Naive thymus-derived CD4-positive, alpha-beta T cell (primary cell): Measurements from ENCODE around the gene CA5A. TPM values are rescaled to one million over a fixed set of nuclear protein-coding genes. Genes with fewer than 3 reads are reported as not detected.

ENCODE experiments used
- ATAC-seq: fragments of 150-1000 bp; cut with Tn5 transposase; 2 replicates; pipeline ENCODE4 v1.10.0; 2021; ENCODE audit warnings: mild to moderate bottlenecking, moderate library complexity
- CTCF ChIA-PET: fragments of 350-600 bp; sonication (Branson Sonifier 250); formaldehyde crosslinking; loops from one replicate; lab custom pipeline; 2021; ENCODE audit warnings: antibody characterized with exemption; lab: Charles Lee
- POLR2A ChIA-PET: fragments of 350-600 bp; sonication (Branson Sonifier 250); formaldehyde crosslinking; loops from one replicate; lab custom pipeline; 2021; ENCODE audit warnings: antibody characterized with exemption, inconsistent platforms; lab: Charles Lee
- DNase-seq, 9 donors: peaks; one replicate each; pipeline versions ENCODE4 v3.0.0 to v3.0.0-alpha.2; 2020 to 2022; ENCODE audit warnings: mixed read lengths in 1 of 9
- H3K27ac ChIP-seq: one replicate; pipeline ENCODE4 v1.7.0; 2013; ENCODE audit warnings: mild to moderate bottlenecking, low read depth, low read length, moderate library complexity
- H3K27me3 ChIP-seq, 2 donors: one replicate each; pipeline ENCODE4 v1.7.0; 2013; ENCODE audit warnings: low read length in 2 of 2, mild to moderate bottlenecking in 2 of 2, moderate library complexity in 2 of 2; ENCODE audit not compliant: control insufficient read depth in 2 of 2, insufficient read depth in 2 of 2
- H3K36me3 ChIP-seq, 3 experiments: 1 replicate in 2 of 3; 2 replicates in 1 of 3; pipeline ENCODE4 v1.7.0; 2013; ENCODE audit warnings: low read length in 3 of 3, mild to moderate bottlenecking in 3 of 3, moderate library complexity in 1 of 3; ENCODE audit not compliant: insufficient read depth in 3 of 3, control insufficient read depth in 2 of 3
- H3K4me1 ChIP-seq, 2 donors: one replicate each; pipeline ENCODE4 v1.7.0; 2013; ENCODE audit warnings: low read length in 2 of 2, mild to moderate bottlenecking in 2 of 2, moderate library complexity in 1 of 2; ENCODE audit not compliant: control insufficient read depth in 2 of 2, insufficient read depth in 2 of 2
- H3K4me3 ChIP-seq: 2 replicates; pipeline ENCODE4 v1.7.0; 2013; ENCODE audit warnings: mild to moderate bottlenecking, low read length
- H3K9me3 ChIP-seq, 3 experiments: 1 replicate in 2 of 3; 2 replicates in 1 of 3; pipeline ENCODE4 v1.7.0; 2013; ENCODE audit warnings: low read length in 3 of 3; ENCODE audit not compliant: control insufficient read depth in 2 of 3
- H3K27ac Mint-ChIP-seq, 9 donors: one replicate each; pipeline ENCODE4 v1.8.0; 2020 to 2022; ENCODE audit warnings: mixed read lengths in 9 of 9, mild to moderate bottlenecking in 8 of 9, moderate library complexity in 5 of 9, inconsistent platforms in 2 of 9
- H3K27me3 Mint-ChIP-seq, 5 donors: one replicate each; pipeline ENCODE4 v1.8.0; 2021 to 2022; ENCODE audit warnings: mixed read lengths in 5 of 5, mild to moderate bottlenecking in 1 of 5
- H3K36me3 Mint-ChIP-seq, 5 donors: one replicate each; pipeline ENCODE4 v1.8.0; 2020 to 2022; ENCODE audit warnings: mixed read lengths in 5 of 5, mild to moderate bottlenecking in 3 of 5, inconsistent platforms in 1 of 5
- H3K4me1 Mint-ChIP-seq, 7 donors: one replicate each; pipeline ENCODE4 v1.8.0; 2020 to 2022; ENCODE audit warnings: mixed read lengths in 7 of 7, mild to moderate bottlenecking in 3 of 7, inconsistent platforms in 1 of 7
- H3K4me3 Mint-ChIP-seq, 10 donors: one replicate each; pipeline ENCODE4 v1.8.0; 2020 to 2022; ENCODE audit warnings: mild to moderate bottlenecking in 10 of 10, mixed read lengths in 10 of 10, moderate library complexity in 6 of 10, inconsistent platforms in 2 of 10
- H3K9me3 Mint-ChIP-seq, 11 donors: one replicate each; pipeline ENCODE4 v1.8.0; 2020 to 2022; ENCODE audit warnings: mixed read lengths in 11 of 11, mild to moderate bottlenecking in 4 of 11, inconsistent platforms in 1 of 11, moderate library complexity in 1 of 11
- intact Hi-C, 2 donors: fragments of 100-400 bp; cut with micrococcal nuclease; formaldehyde crosslinking; loops; one replicate each; pipeline ENCODE4 v1.15.1; 2023
- polyA plus RNA-seq, 2 donors: library from polyadenylated mRNA; unstranded; fragments of 300-500 nt; fragmentation: Illumina TruSeq; gene quantifications; one replicate each; pipeline ENCODE4 v1.2.3, GENCODE V29; 2021
- total RNA-seq, 6 experiments: library from RNA in 5 of 6; stranded (reverse) in 5 of 6; gene quantifications; 1 replicate in 5 of 6; 2 replicates in 1 of 6; pipeline ENCODE4 v1.2.3 and lab custom pipeline; 2021 to 2026

The CA5A gene
- total and polyA plus RNA-seq, 7 experiments from 2014 or later, result not detected

DNA sequence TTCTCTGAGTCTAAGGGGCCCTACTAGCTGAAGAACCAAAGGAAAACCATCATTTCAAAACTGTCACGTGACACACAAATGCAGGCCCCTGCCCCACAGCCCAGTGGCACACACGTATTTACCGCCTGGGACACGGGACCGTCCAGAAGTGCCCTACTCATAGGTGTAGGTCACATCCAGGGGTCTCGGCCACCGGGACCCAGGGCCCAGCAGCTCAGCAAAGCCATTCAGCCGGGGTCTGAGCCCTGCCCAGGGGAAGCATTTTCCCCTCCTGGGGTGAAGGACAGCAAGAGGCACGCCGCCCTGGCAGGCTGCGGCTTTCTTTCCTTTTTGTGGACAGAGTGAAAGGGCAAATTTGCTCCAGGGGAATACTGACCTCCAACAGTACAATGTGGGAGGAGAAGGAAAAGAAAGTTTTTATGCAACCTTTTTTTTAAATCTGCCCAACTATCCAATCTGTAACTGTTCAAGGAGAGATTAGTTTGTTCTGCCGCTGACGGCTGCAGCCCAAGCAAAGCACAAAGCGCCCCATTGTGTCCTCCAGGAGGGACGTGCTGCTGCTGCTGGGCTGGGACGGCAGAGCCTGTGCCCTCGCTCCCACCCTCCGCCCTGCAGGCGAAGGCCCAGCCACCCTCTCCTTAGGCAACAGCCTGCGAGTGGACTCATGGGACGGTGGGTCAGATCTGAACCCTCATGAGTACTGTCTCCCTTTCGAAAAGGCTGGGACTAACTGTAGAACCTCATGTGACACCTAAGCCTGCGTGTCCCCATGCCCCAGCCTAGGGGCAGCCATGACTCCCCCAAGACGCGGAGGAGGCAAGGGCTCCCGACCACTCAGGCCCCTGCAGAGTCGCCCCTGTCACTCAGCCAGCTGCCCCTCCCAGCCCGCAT, 88.3 kb downstream of the CA5A start:
- H3K4me1 ChIP-seq, result peaks cover under 1 to 5% of the 10 kb centered on the region in 2 donors
- intact Hi-C loops, result no loop called here
- ATAC-seq (no peak), DNase-seq (no peak)
- H3K9me3 ChIP-seq, result no peaks in the 10 kb centered on the region
- POLR2A ChIA-PET, result interaction anchor here (1.7 kb wide), 1 partner anchor 20 kb away, joined by 6 read pairs; no protein-coding TSS in a partner anchor
- CTCF ChIA-PET, result interaction anchor here (0.6 to 6.2 kb wide), 6 partner anchors 18 to 213 kb away, joined by 3 to 79 read pairs (median 19); partner anchors contain the start of gene SLC7A5
- H3K27ac ChIP-seq, result no peak overlapping the region
- peaks cover 0 to 23% (median 5%) of the 10 kb centered on the region in 3 experiments for H3K36me3 ChIP-seq
- H3K27ac Mint-ChIP-seq, result peak overlapping the region in 2 of 9 donors; percentile 17 to 18
- H3K9me3 Mint-ChIP-seq, result no peaks in the 10 kb centered on the region
- peaks cover under 1 to 28% (median 6%) of the 10 kb centered on the region in 7 donors for H3K4me1 Mint-ChIP-seq
- no peaks in the 10 kb centered on the region for H3K27me3 ChIP-seq
- no peaks in the 10 kb centered on the region for H3K27me3 Mint-ChIP-seq
- no peak overlapping the region for H3K4me3 ChIP-seq
- H3K4me3 Mint-ChIP-seq, result no peak overlapping the region
- H3K36me3 Mint-ChIP-seq, result peaks cover 0 to 10% (median 0%) of the 10 kb centered on the region in 5 donors

DNA sequence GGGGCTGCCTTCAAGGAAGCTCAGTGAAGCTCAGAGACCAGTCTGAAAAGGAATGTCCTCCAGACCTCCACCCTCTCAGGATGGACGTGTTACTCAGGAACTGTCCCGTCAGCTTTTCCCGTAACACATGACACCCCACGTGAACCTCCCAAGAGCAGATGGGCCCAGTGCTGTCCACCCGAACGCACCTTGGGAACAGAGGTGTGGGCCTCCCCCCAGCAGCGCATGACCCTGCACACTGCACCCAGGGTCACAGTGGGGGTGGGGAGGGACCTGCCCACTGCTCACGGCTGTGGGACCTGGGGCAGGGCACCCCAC, 88.9 kb downstream of the CA5A start:
- DNase-seq (no peak), ATAC-seq (no peak)
- ChIA-PET POLR2A (interaction anchor here (1.7 kb wide), 1 partner anchor 21 kb away, joined by 6 read pairs; no protein-coding TSS in a partner anchor), CTCF (interaction anchor here (0.6 to 6.2 kb wide), 4 partner anchors 18 to 212 kb away, joined by 3 to 79 read pairs (median 3); partner anchors contain the start of gene SLC7A5)
- peak overlapping the region in 2 of 9 donors; percentile 17 to 18 for H3K27ac Mint-ChIP-seq
- no peaks in the 10 kb centered on the region for H3K9me3 ChIP-seq
- H3K9me3 Mint-ChIP-seq, result no peaks in the 10 kb centered on the region
- no peak overlapping the region for H3K4me3 ChIP-seq
- H3K4me3 Mint-ChIP-seq, result no peak overlapping the region
- H3K36me3 ChIP-seq, result peaks cover 0 to 23% (median 5%) of the 10 kb centered on the region in 3 experiments
- peaks cover 0 to 7% (median 0%) of the 10 kb centered on the region in 5 donors for H3K36me3 Mint-ChIP-seq
- H3K4me1 Mint-ChIP-seq, result peaks cover 0 to 28% (median 6%) of the 10 kb centered on the region in 7 donors
- no peaks in the 10 kb centered on the region for H3K27me3 Mint-ChIP-seq
- H3K27ac ChIP-seq, result no peak overlapping the region
- intact Hi-C loops, result no loop called here
- H3K27me3 ChIP-seq, result no peaks in the 10 kb centered on the region
- H3K4me1 ChIP-seq, result peaks cover 0 to 11% of the 10 kb centered on the region in 2 donors

- H3K4me1 ChIP-seq, result peaks cover 0 to 12% of the 10 kb centered on the region in 2 donors
- Mint-ChIP-seq H3K4me1 (peaks cover 0 to 33% (median 11%) of the 10 kb centered on the region in 7 donors), H3K4me3 (no peak overlapping the region), H3K27ac (peak overlapping the region in 1 of 9 donors; percentile 17), H3K27me3 (no peaks in the 10 kb centered on the region), H3K36me3 (peaks cover 0 to 7% (median 0%) of the 10 kb centered on the region in 5 donors), H3K9me3 (no peaks in the 10 kb centered on the region)
- H3K4me3 ChIP-seq, result no peak overlapping the region
- H3K27me3 ChIP-seq, result no peaks in the 10 kb centered on the region
- POLR2A ChIA-PET, result interaction anchor here (1.7 kb wide), 1 partner anchor 22 kb away, joined by 6 read pairs; no protein-coding TSS in a partner anchor
- ATAC-seq, result no peak
- CTCF ChIA-PET, result interaction anchor here (0.6 to 6.2 kb wide), 5 partner anchors 19 to 211 kb away, joined by 3 to 79 read pairs (median 3); partner anchors contain the start of gene SLC7A5
- DNase-seq, result no peak
- no peak overlapping the region for H3K27ac ChIP-seq
- no peaks in the 10 kb centered on the region for H3K9me3 ChIP-seq
- intact Hi-C loops, result no loop called here
- peaks cover 0 to 23% (median 5%) of the 10 kb centered on the region in 3 experiments for H3K36me3 ChIP-seq
Measured at GRCh38 chr16:87846705-87847466, 89.4 kb downstream of the CA5A start.

GRCh38 chr16:87845807-87846619, 90.3 kb downstream of the CA5A start:
- CTCF ChIA-PET, result interaction anchor here (0.7 to 6.2 kb wide), 3 partner anchors 20 to 61 kb away, joined by 3 to 79 read pairs (median 3); partner anchors contain the start of gene SLC7A5

DNA sequence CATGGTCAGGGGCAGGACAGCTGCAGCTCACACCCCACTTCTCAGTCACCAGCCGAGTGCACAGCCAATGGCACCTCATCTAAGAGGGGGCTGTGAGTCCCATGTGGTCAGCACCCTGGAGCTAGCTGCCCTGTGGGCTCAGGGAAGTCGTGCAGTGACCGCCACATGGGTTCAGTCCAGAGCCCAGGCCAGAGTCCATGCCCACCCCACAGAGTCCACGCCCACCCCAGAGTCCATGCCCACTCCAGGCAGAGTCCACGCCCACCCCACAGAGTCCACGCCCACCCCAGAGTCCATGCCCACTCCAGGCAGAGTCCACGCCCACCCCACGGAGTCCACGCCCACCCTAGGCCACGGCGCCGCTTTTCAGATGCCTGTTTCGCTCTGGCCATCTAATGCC, 91.1 kb downstream of the CA5A start:
- CTCF ChIA-PET, result interaction anchor here (6.2 kb wide), 1 partner anchor 25 kb away, joined by 79 read pairs; the partner anchor contains the start of gene SLC7A5
- DNase-seq (no peak), ATAC-seq (peak; percentile 30)
- intact Hi-C loops, result no loop called here
- Histone ChIP-seq H3K36me3 (peaks cover 0 to 14% (median 0%) of the 10 kb centered on the region in 3 experiments), H3K27ac (no peak overlapping the region), H3K4me3 (no peak overlapping the region), H3K9me3 (no peaks in the 10 kb centered on the region), H3K27me3 (no peaks in the 10 kb centered on the region), H3K4me1 (peaks cover 0 to 10% of the 10 kb centered on the region in 2 donors)
- Mint-ChIP-seq H3K4me3 (no peak overlapping the region), H3K4me1 (peaks cover 0 to 40% (median 11%) of the 10 kb centered on the region in 7 donors), H3K27ac (peak overlapping the region in 1 of 9 donors; percentile 93), H3K9me3 (no peaks in the 10 kb centered on the region), H3K27me3 (no peaks in the 10 kb centered on the region), H3K36me3 (peaks cover 0 to 3% (median 0%) of the 10 kb centered on the region in 5 donors)
- POLR2A ChIA-PET, result no interaction called here

More at GRCh38 chr16:87845807-87846619, 90.3 kb downstream of the CA5A start:
- DNase-seq, result no peak
- intact Hi-C loops, result no loop called here
- no peak overlapping the region for H3K4me3 ChIP-seq
- H3K27ac ChIP-seq, result no peak overlapping the region
- no peaks in the 10 kb centered on the region for H3K9me3 Mint-ChIP-seq
- no peaks in the 10 kb centered on the region for H3K27me3 Mint-ChIP-seq
- H3K4me1 Mint-ChIP-seq, result peaks cover 0 to 41% (median 11%) of the 10 kb centered on the region in 7 donors
- H3K9me3 ChIP-seq, result no peaks in the 10 kb centered on the region
- ATAC-seq, result no peak
- H3K27ac Mint-ChIP-seq, result peak overlapping the region in 1 of 9 donors; percentile 55
- no peak overlapping the region for H3K4me3 Mint-ChIP-seq
- peaks cover 0 to 15% (median 4%) of the 10 kb centered on the region in 3 experiments for H3K36me3 ChIP-seq
- H3K36me3 Mint-ChIP-seq, result peaks cover 0 to 5% (median 0%) of the 10 kb centered on the region in 5 donors
- H3K4me1 ChIP-seq, result peaks cover 0 to 12% of the 10 kb centered on the region in 2 donors
- POLR2A ChIA-PET, result interaction anchor here (1.7 kb wide), 1 partner anchor 22 kb away, joined by 6 read pairs; no protein-coding TSS in a partner anchor
- H3K27me3 ChIP-seq, result no peaks in the 10 kb centered on the region
